IPS DF 4.7 (cell line): Measurements from ENCODE around the gene ARMH4.

Source experiments
- DNase-seq: peaks from one replicate; pipeline ENCODE4 v3.0.0-alpha.2; 2013; ENCODE audit warnings: low spot score; ENCODE audit errors: extremely low read depth

The ARMH4 gene, protein sequence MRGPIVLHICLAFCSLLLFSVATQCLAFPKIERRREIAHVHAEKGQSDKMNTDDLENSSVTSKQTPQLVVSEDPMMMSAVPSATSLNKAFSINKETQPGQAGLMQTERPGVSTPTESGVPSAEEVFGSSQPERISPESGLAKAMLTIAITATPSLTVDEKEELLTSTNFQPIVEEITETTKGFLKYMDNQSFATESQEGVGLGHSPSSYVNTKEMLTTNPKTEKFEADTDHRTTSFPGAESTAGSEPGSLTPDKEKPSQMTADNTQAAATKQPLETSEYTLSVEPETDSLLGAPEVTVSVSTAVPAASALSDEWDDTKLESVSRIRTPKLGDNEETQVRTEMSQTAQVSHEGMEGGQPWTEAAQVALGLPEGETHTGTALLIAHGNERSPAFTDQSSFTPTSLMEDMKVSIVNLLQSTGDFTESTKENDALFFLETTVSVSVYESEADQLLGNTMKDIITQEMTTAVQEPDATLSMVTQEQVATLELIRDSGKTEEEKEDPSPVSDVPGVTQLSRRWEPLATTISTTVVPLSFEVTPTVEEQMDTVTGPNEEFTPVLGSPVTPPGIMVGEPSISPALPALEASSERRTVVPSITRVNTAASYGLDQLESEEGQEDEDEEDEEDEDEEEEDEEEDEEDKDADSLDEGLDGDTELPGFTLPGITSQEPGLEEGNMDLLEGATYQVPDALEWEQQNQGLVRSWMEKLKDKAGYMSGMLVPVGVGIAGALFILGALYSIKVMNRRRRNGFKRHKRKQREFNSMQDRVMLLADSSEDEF

DNA sequence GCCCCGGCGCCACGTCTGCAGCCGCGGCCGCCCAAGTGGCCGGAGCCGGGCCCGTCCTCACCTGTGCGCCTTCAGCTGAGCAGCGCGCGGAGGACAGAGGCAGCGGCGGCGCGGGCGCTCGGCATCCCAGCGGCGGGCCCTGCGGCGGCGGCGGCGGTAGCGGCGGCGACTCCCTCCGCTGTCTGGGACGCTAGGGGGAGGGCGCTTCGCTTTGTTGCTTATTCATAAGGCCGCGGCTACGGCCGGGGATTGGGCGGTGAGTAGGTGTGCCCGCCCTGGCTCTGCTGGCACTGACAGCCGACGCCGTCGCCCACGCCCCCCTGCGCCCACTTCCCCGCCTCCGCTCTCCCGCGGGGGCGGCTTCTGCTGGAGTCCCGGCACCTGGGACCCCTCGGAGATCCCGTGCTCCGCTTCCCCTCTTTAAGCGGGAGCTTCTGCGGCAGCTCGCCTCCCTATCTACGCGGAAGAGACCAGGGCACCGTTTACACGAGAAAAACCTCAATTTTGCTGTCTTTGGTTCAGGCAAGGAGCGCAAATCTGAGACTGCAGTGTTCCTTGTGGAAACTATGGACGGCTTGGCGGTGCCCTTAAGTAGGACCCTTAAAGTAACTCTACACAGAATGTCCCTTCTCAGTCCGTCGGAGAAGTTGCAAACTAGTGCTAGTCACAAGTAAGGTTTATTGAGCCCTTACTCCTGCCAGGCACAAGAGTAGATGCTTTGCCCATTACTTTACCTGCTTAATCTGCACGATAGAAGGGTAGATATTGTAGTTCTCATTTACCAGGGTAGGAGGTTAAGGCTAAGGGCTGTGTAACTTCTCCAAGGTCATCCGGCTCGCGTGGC is at the start of gene ARMH4:
Gene ARMH4 (minus strand): TSS at position 200 of the 844 bp plus-strand sequence. CDS start 12,855 bp downstream, outside the sequence.
- DNase-seq, result peak; percentile 33

DNA sequence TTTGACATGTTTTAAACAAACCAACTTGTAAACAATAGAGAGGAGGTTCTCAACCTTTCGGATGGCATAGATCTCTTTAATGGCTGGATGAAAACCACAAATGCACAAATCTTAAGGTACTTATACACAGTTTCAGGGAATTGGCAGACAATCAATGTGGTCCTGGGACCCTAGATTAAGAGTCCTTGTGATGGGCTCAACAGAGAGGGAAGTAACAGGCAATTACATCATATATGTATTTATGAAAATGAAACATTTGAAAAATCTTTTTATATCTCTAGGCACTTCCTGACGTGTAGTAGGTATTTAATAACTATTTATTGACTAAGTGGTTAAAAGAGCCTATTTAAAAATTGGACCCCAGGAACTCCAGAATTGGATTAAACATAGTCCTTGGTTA is 48.8 kb upstream of the ARMH4 start:
- DNase-seq, result no peak

DNA sequence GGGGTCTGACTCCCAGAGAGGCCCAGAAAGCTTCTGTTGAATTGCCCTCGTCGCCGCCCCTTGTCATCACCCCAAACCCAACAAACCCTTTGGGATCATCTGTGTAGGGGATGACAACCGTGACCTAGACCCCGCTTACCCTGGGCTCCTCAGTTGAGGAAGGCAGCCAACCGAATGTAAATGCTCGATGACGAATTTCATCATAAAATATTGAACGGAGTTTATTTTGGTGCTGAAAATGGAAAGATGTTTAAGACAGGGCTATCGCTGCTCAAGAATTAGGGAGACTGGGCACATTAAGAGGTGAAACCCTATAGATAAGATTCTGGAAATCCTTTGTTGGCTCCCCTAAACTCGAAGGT is 48.4 kb upstream of the ARMH4 start:
- DNase-seq, result no peak

DNA sequence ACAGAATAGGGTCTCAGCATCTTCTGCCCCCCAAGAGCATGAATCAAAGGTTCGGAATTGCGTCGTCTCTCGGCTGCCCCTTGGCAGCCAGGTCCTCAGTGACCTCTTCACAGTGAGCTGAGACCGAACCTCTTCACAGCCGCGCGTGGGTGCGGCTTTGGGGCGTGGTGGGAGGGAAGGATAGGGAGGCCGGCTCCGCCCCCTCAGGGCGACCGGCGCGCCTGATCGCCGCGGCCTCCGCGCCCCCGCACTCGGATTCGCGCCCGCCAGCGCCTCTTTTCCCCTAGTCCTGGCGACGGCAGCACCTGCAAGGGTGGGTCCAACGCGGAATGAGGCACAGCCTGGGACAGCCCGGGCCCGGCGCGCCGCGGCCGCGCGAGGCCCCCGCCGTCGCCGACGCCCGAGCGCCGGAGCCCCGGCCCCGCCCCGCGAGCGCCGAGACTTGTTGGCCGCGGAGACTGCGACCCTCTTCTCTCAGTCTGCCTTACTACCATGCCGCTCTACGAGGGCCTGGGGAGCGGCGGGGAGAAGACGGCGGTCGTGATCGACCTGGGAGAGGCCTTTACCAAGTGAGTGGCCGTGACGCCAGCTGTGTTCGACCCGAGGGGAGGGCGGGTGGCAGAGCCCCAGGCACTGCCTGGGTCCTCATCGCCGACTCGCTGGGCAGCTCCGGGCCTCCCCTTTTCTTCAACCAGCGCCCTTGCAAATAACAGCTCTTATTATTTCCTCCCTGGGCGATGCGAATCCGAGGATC is 47.9 kb upstream of the ARMH4 start, which contains the start of gene ACTR10:
Gene ACTR10 (plus strand): TSS at position 424 of the 754 bp plus-strand sequence. CDS start 69 bp downstream, at position 493.
- DNase-seq, result peak; percentile 28

DNA sequence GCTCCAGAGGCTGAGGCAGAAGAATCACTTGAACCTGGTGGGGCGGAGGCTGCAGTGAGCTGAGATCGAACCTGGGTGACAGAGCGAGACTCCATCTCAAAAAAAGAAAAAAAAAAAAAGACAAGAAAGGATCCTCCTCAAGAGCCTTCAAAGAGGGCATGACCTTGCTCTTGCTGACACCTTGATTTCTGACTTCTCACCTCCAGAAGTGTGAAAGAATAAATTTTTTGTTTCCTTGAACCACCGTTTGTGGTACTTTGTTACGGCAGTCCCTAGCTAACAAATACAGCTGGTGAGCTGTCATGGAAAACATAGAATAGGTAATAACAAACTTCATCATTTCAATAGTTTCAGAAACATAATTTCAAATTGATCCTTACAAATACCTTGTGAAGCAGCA is 46.1 kb upstream of the ARMH4 start:
- DNase-seq, result no peak

DNA sequence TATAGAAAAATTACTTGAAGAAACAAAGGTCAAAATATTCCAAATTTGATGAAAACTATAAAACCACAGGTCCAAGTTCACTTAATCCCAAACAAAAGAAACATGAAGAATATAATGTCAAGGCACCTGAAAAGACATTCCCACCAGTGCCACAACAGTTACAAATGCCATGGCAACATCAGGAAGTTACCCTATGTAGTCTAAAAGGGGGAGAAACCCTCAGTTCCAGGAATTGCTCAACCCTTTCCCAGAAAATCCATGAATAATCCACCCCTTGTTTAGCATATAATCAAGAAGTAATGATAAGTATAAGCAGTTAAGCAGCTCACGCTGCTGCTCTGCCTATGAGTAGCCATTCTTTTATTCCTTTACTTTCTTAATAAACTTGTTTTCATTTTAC is 44.2 kb upstream of the ARMH4 start:
- no peak for DNase-seq

DNA sequence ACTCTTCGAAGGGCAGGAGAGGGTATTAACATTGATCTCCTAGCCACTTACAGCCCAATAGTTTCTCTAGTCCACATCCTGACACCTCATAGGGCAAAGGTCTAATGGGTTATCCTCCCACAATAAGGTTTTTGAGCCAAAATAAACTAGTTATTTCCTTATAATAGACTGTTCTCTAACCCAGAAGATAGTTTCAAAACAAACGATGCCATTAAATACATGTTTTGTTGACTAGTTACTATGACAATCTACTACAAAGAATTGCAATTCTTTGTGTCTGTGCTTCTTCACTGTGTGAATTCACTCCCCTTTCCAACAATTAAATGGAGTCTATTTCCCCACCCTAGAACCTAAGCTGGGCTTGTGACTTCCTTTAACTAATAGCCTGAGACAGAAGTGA is 41.5 kb upstream of the ARMH4 start:
- DNase-seq, result no peak

DNA sequence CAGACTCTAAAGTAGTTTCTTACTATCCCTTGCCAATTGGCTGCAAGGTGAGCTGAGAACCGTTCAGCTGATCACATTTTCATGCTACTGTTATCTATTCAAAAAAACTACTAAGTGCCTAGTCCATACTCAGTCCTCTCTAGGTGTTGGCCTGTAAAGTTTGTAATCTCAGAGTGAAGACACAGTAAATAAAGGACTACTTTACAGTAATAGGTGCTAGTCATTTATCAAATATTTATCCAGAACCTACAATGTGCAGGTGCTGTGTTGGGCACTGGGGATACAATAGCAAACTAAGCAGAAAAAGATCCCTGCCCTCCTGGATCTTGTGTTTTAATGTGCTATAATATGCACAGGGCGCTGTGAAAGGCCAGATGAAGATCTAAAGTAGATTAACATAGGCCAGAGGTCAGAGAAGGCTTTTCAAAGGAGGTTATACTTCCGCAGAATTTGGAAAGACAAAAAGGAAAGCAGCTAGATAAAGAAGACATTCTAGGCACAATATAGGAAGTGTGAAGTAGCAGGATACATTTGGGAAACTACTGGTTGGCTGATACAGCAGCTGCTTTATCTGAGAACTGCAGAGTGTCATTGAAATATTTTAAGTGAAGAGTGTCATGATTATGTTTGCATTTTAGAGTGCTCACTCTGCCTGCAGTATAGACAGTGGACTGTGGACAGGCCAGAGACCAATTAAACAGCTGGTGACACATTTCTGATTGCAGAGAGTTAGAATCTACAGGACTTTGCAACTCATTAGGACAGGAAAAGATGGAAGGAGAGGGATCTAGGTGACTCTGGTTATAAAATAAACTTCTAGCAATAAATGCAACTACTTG is 40.0 kb upstream of the ARMH4 start:
- no peak for DNase-seq

DNA sequence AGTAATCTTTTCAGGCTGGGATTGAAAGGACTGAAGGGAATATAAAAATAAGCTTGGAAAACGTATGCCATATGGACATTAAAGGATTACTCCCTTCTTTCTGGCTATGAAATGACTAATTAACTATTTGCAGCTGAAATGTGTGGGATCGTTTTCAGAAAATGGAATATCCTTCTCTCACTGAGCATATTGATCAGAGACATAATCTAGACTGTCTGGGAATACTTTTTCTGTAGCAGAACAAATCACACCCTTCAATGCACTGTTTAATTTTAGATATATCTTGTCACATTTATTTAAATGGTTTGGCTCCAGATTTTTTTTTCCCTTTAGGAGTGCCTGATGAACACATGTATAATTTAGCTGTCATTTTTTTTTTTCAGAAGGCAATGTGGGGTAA is 37.2 kb upstream of the ARMH4 start:
- no peak for DNase-seq

DNA sequence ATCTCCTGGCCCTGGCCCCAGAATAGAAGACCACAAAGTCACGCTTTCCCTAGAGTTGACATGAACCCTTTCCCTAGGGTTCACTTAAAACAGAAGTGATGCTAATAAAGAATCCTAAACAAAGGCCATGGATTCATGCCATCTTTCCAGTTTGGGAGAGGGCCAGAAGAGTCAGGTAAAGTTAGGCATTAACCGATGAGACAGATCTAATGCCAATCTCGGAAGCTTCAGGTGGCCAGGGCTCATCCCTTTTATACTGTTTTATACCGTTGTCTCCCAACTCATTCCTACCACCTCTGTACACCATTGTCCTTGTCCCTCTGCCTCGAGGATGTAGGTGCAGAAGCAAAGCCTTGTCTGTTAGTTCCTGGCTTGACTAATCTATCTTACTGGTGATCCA is 25.1 kb upstream of the ARMH4 start:
- DNase-seq, result no peak

DNA sequence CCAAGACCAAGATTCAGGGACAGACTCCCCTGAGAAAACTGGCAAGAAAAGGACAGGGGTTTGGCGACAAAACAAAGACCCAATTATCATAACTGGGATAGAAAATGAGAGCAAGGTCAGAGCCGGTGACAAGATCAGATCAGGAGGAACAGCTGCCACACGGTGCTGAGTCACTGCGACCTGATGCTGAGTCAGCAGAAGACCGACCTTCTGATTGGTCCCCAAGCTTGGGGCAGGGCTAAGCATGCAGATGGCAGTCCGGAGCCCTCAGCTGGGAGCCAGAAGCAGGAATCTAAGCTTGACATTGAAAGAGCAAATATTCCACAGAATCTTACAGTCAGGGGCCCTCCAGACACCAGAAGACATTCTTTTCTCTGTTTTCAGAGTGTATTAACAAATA is 19.1 kb upstream of the ARMH4 start:
- peak; percentile 89 for DNase-seq

DNA sequence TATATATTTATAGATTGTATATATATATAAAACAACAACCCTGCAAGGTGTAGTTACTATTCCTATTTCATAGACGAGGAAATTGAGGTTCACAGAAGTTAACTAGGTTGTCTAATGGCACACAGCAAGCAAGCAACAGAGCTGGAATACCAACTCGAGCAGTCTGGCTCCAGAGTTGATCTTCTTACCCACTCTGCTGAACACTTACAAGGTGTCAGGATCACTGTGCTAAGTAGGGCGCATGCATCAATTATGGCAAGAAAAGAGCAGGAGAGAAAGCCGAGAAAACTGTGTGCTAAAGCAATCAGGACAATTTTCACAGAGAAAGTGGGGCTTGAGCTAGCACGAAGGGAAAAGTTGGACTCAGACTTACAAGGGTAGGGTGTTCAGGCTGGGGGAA is 15.9 kb upstream of the ARMH4 start:
- DNase-seq, result no peak

DNA sequence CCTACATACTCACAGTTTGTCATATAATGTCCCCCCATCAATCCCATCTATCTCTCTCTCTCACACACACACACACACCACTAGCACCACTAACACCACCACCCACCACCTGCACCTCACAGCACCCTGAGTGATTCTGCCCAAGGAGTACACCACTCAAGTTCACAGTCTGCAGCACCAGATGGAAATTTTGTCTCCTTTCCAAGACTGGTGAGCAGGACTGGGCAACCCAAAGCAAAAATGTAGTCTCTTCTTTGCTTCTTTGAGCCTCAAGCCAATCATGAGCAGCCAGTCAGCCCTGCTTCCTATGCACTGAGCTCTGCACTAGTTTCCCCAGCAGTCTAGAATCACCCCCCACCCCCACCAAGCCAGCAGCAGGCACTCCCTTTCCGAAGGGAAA is 15.0 kb upstream of the ARMH4 start:
- no peak for DNase-seq

DNA sequence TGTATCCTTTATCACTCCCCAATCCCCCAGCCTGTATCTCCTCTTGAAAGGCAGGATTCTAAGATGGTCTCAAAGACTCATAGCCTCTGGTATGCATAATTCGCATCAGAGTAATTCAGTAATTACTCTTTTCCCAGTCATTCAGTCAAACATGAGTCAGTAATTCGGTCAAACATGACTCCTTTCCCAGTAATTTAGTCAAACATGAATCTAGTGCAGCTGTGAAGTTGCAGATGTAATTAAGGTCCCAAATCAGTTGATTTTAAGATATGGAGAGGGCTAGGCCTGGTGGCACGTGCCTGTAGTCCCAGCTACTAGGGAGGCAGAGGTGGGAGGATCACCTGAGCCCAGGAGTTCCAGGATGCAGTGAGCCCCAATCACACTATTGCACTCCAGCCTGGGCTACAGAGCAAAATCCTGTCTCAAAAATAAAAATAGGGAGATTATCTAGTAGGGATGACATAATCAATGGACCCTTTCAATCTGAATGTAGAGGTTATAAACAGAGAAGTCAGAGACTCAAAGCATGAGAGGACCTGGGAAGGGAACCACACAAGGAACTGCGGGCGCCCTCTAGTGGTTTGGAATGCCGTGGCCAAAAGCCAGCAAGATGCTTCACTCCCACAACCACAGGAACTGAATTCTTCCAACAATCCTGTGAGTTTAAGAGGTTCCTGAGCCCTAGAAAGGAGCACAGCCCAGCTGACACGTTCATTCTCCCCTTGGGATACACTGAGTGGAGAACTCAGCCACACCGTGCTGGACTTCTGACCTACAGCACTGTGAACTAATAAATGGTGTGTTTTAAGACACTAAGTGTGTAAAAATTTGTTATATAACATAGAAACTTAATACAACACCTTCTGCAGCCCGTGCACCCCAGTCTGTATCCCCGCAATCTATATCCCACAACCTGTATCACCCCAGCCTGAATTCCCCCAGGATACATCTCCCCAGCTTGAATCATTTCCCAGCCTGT is 14.3 kb upstream of the ARMH4 start:
- DNase-seq, result peak; percentile 56

DNA sequence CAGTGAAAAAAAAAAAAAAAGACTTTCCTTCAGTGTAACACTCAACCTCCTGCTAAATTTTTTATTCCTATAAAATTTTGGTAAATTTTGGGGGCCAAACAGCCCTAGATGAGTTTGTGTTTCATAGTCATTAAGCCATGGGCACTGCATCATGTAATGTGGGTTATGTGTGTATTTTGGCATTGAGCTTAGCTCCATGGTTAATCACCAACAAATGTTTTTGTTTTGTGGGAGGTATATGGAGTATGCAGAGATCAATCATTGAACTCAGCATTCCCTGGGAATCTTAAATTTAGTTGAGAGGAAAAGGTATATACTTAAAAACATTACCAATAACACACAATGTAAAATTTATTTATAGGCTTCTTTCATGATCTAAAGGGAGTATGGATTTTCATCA is 8.5 kb upstream of the ARMH4 start:
- no peak for DNase-seq

DNA sequence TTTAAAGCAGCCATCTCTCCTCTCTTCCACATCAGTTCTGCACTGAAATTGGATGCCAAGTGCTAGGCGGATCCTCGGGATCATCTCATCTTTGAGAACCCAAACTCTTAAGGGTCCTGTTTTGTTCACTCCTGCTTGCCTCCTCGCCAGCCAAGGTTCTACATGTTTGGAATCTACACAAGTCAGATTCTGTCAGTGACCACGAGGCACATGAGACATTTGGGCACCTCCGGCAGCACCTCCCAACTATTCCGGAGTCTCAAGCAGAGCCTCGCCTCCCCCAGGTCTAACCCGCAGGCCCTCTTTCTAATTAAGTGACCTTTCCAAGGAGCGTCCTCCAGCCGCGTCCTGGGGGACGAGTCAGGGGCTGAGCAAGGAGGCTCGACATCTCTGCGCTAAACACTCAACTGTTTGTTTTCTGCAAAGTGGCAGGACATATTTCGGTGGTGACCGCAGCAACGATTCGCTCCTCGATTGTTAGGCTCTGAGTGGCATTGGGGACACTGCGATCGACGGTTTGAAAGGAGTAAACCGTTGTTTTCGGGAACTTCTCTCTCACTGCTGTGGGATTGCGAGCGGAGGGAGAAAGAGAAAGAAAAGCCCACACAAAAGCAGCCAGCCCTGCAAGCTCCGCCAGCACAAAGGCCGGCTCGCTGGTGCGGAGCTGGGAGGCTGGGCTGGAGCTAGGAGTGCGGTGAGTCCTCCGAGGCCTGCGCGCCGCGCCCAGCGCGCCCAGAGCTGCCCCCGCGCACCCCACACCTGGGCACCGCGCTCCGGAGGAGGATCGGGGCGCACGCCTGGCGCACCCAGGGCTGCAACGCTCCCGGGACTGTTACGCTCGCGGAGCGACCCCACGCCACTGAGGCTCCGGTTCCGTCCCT is 640 bp downstream of the ARMH4 start:
- no peak for DNase-seq

DNA sequence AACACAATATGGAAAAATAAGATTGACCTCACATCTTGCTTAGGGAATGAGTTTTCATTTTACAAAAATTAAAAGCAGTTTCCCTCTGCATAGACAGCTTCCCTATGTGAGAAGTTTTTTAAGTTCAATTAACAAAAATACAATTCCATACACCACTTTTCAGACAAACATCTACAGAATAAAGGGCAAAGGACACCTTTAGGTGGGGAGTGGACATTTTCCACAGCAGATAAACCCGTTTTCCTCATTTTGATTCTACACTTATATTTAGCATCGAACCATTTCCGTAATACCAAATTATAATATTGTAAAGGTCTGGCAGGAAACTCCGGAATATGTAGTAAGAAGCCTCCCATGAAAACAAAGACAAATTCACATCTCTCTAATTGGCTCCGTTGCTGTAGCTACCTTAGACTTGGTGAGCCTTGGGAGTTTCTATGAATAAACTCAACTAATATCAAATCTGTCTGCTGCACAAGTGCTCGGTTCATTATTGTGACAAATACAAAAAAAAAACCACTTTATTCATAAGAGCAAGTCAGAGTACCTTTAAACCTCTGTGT is 1.7 kb downstream of the ARMH4 start:
- DNase-seq, result no peak

DNA sequence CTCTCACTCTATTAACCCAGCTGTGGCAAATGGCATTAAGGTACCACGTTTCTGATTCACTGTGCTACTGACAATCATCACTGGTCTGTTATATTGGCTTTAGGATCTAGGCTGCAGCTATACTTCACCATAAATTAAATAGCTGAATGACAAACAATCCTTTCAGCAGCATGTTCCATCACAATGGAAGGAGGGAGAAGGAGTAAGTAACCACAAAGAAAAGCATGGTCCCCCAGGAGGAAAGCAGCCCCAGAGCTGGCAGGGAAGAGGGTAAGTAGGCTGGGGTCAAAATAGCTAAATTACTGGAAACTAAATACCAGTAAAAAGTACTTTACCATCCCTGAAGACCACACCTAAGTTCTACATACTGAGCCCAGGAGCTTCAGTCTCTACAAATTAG is 2.8 kb downstream of the ARMH4 start:
- DNase-seq, result no peak
